ENCODE results near the gene MET. TPM values are rescaled to one million over a fixed set of nuclear protein-coding genes. Genes with fewer than 3 reads are reported as not detected.

Gene MET
- total and polyA plus RNA-seq, 2 of the 13 experiments (the other 11 are each of a cell fraction or from before 2014, with no cell fraction given) = 21.8 to 31.5 TPM

DNA sequence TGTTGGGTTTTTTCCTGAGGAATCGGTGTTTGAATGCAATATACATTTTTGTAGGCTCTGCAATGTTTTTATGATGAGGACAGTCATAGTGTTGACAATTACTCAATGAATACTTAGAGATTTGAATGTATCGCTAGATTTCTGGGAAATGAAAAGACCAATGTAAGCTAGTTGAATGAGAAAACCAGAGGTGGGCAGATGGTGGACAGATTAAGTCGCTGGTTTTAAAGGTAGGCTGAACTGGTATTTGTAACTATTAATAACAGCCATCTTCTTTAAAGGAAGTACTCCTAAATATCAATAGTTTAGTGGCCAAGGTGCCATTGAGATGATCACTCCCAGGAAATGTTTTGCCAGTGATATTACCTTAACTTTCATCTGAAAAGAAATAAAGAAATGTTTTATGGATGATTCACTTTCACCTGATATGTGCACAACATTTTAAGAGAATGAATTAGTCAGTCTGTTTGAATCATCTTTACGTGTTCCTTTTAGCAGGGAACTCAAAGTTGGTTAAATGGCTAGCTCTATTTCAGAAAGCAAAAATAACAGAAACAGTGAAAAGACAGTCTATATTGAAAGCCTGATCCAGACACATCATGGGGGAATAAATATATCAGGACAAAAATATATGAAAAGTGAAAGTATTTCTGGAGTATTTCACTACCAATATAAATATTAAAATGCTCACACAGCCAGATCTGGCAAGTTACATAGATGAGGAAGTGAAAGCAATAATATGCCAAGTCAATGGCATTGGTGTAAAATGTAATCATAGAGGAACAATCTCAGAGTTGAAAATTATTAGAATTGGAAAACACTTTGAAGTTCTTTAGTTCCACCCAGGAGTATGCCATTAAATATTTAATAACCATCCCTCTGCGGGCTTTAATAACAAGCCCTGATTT, 20.7 kb downstream of the MET start:
- no peak overlapping the region for H3K4me2 ChIP-seq (ENCODE audit: low read depth, low read length)
- no peak overlapping the region for H2AFZ ChIP-seq (ENCODE audit: low read length)
- H3K4me3 ChIP-seq (replicated peaks in 1 of 3; ENCODE audit: insufficient read depth in 1 of 3, low read depth in 2 of 3, low read length in 3 of 3) = no peak overlapping the region
- BruUV-seq (replicated peaks) = no TSS peak
- no peak overlapping the region for H3K27ac ChIP-seq (ENCODE audit: extremely low read length, insufficient read depth, low read length)
- no peaks in the 10 kb centered on the region for H3K27me3 ChIP-seq (ENCODE audit: control insufficient read depth in 1 of 2, insufficient read depth in 2 of 2, low read length in 2 of 2)
- TF ChIP-seq ZNF530 (CRISPR knock-in tag; IDR thresholded peaks at IDR 0.05; ENCODE audit: low read depth) = no peak
- no peak for TF ChIP-seq ZNF263 (CRISPR knock-in tag; IDR thresholded peaks at IDR 0.05)
- no peak for TF ChIP-seq ZNF713 (CRISPR knock-in tag; IDR thresholded peaks at IDR 0.05)
- TF ChIP-seq ZNF780A (CRISPR knock-in tag; IDR thresholded peaks at IDR 0.05) = no peak
- TF ChIP-seq ZBTB1 (CRISPR knock-in tag; IDR thresholded peaks at IDR 0.05; ENCODE audit: borderline replicate concordance) = no peak
- TF ChIP-seq, protein P1, sequence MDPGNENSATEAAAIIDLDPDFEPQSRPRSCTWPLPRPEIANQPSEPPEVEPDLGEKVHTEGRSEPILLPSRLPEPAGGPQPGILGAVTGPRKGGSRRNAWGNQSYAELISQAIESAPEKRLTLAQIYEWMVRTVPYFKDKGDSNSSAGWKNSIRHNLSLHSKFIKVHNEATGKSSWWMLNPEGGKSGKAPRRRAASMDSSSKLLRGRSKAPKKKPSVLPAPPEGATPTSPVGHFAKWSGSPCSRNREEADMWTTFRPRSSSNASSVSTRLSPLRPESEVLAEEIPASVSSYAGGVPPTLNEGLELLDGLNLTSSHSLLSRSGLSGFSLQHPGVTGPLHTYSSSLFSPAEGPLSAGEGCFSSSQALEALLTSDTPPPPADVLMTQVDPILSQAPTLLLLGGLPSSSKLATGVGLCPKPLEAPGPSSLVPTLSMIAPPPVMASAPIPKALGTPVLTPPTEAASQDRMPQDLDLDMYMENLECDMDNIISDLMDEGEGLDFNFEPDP (CRISPR knock-in tag; conservative IDR thresholded peaks at IDR 0.05) = no peak
- TF ChIP-seq ZNF674 (CRISPR knock-in tag; IDR thresholded peaks at IDR 0.05; ENCODE audit: low read depth) = no peak
- no peak for TF ChIP-seq TCF12 (IDR thresholded peaks at IDR 0.05)
- no peak for TF ChIP-seq TCF12 (CRISPR knock-in tag; IDR thresholded peaks at IDR 0.05)
- no peak for TF ChIP-seq SYNCRIP (IDR thresholded peaks at IDR 0.05; ENCODE audit: insufficient read depth, low read depth, low read length)
- TF ChIP-seq ZNF24 (IDR thresholded peaks at IDR 0.05) = no peak
- no peak for TF ChIP-seq FUBP1 (CRISPR knock-in tag; IDR thresholded peaks at IDR 0.05; ENCODE audit: borderline replicate concordance)
- TF ChIP-seq ZNF101 (CRISPR knock-in tag; IDR thresholded peaks at IDR 0.05; ENCODE audit: borderline replicate concordance, low read depth) = no peak
- TF ChIP-seq PHB2 (IDR thresholded peaks at IDR 0.05; ENCODE audit: partially characterized antibody) = no peak
- no peak for ATAC-seq
- H3K79me2 ChIP-seq (ENCODE audit: insufficient read depth, low read length) = peaks cover 20% of the 10 kb centered on the region
- peaks cover 17% of the 10 kb centered on the region for H3K4me1 ChIP-seq (ENCODE audit: insufficient read depth, low read length)
- no peaks in the 10 kb centered on the region for H4K20me1 ChIP-seq (ENCODE audit: insufficient read depth, low read length)
- in situ Hi-C loops (cut with HindIII; ENCODE audit: extremely low pct_ligation_motif_present, low pct_unique_long_range_greater_than_20kb) (no loop called here), intact Hi-C loops (cut with micrococcal nuclease; ENCODE audit: unreplicated experiment) (no loop called here)
- DNase-seq (ENCODE audit: low spot score) = no peak
- CTCF ChIA-PET (ENCODE audit: low intra/inter-chr PET ratio, low total read pairs) = no interaction called here
- 95% methylated on average over 5 of the region's 5 CpGs for WGBS (ENCODE audit: low lambda C conversion rate)
- peaks cover 5 to 18% of the 10 kb centered on the region in 2 experiments; a peak in 4 of 5 replicates for H3K36me3 ChIP-seq (replicated peaks in 1 of 2; ENCODE audit: control insufficient read depth in 1 of 2, insufficient read depth in 2 of 2, low read length in 2 of 2)
- POLR2A ChIA-PET = no interaction called here
- no peak for FAIRE-seq
- no peak overlapping the region for H3K9ac ChIP-seq (ENCODE audit: insufficient read depth, low read depth, low read length)
- no peaks in the 10 kb centered on the region for H3K9me3 ChIP-seq (ENCODE audit: low read length)

Data from HepG2 (cell line).